Measurements from ENCODE around the gene GALNTL6.
"Not testable (repeated sequence)": the region's sequence is repeated elsewhere in the genome, so short reads cannot be mapped to it uniquely, and the experiment has no call there.

Gene GALNTL6

GRCh38 chr4:172977491-172978041, 1164.4 kb downstream of the GALNTL6 start:
- H3K23ac ChIP-seq (ENCODE audit: low read length in 2 of 2); H3K9me3 ChIP-seq (ENCODE audit: control insufficient read depth, low read length); H3K14ac ChIP-seq (ENCODE audit: low read length in 2 of 2); H2AFZ ChIP-seq (ENCODE audit: low read depth, low read length); H3K79me1 ChIP-seq (replicated peaks; ENCODE audit: low read length, poor library complexity, severe bottlenecking); H2BK12ac ChIP-seq (ENCODE audit: low read length in 2 of 2); H4K91ac ChIP-seq (ENCODE audit: low read length); H3K27ac ChIP-seq (ENCODE audit: low read length, poor library complexity, severe bottlenecking); H3K4me3 ChIP-seq (ENCODE audit: insufficient read depth in 1 of 2, low read depth in 1 of 2, low read length in 2 of 2); H4K8ac ChIP-seq (ENCODE audit: low read length); H3K4me1 ChIP-seq (ENCODE audit: control insufficient read depth, insufficient read depth, low read depth, low read length); DNase-seq; H3K18ac ChIP-seq (ENCODE audit: low read depth in 1 of 2, low read length in 2 of 2); H2BK5ac ChIP-seq (ENCODE audit: low read depth, low read length, poor library complexity, severe bottlenecking); H2BK120ac ChIP-seq (ENCODE audit: low read depth, low read length); H3K4ac ChIP-seq (ENCODE audit: low read depth in 1 of 2, low read length in 2 of 2); H3K36me3 ChIP-seq (ENCODE audit: control insufficient read depth in 1 of 2, insufficient read depth in 2 of 2, low read depth in 1 of 2, low read length in 2 of 2); H3K27me3 ChIP-seq (ENCODE audit: control insufficient read depth in 1 of 2, insufficient read depth in 1 of 2, low read length in 2 of 2); H3K4me2 ChIP-seq (ENCODE audit: low read length, poor library complexity, severe bottlenecking); H2BK15ac ChIP-seq (ENCODE audit: low read depth, poor library complexity, severe bottlenecking); H2AK5ac ChIP-seq (ENCODE audit: low read length, severe bottlenecking): not testable (repeated sequence)
- peak overlapping the region; percentile 24 for H3K9ac ChIP-seq (ENCODE audit: low read length)
- WGBS = 95% methylated on average over 4 of the region's 4 CpGs

GRCh38 chr4:172978848-172979247, 1165.6 kb downstream of the GALNTL6 start:
- H3K27ac ChIP-seq (ENCODE audit: low read length, poor library complexity, severe bottlenecking) = no peak overlapping the region
- no peak overlapping the region for H3K9ac ChIP-seq (ENCODE audit: low read length)
- DNase-seq = no peak
- H3K9me3 ChIP-seq (ENCODE audit: control insufficient read depth, low read length) = no peaks in the 10 kb centered on the region
- no peak overlapping the region for H3K23ac ChIP-seq (ENCODE audit: low read length in 2 of 2)
- no peak overlapping the region for H2AK5ac ChIP-seq (ENCODE audit: low read length, severe bottlenecking)
- no peaks in the 10 kb centered on the region for H3K27me3 ChIP-seq (ENCODE audit: control insufficient read depth in 1 of 2, insufficient read depth in 1 of 2, low read length in 2 of 2)
- H2BK12ac ChIP-seq (ENCODE audit: low read length in 2 of 2) = no peak overlapping the region
- H3K4me1 ChIP-seq (ENCODE audit: control insufficient read depth, insufficient read depth, low read depth, low read length) = peaks cover 1% of the 10 kb centered on the region
- H2BK5ac ChIP-seq (ENCODE audit: low read depth, low read length, poor library complexity, severe bottlenecking) = no peak overlapping the region
- no peak overlapping the region for H3K4me2 ChIP-seq (ENCODE audit: low read length, poor library complexity, severe bottlenecking)
- 95% methylated on average over 3 of the region's 4 CpGs for WGBS
- no peak overlapping the region for H2BK15ac ChIP-seq (ENCODE audit: low read depth, poor library complexity, severe bottlenecking)
- H4K8ac ChIP-seq (ENCODE audit: low read length) = no peak overlapping the region
- no peak overlapping the region for H2AFZ ChIP-seq (ENCODE audit: low read depth, low read length)
- no peak overlapping the region for H3K4ac ChIP-seq (ENCODE audit: low read depth in 1 of 2, low read length in 2 of 2)
- H3K14ac ChIP-seq (ENCODE audit: low read length in 2 of 2) = no peak overlapping the region
- no peaks in the 10 kb centered on the region for H3K36me3 ChIP-seq (ENCODE audit: control insufficient read depth in 1 of 2, insufficient read depth in 2 of 2, low read depth in 1 of 2, low read length in 2 of 2)
- no peak overlapping the region for H3K4me3 ChIP-seq (ENCODE audit: insufficient read depth in 1 of 2, low read depth in 1 of 2, low read length in 2 of 2)
- H3K79me1 ChIP-seq (replicated peaks; ENCODE audit: low read length, poor library complexity, severe bottlenecking) = no peaks in the 10 kb centered on the region
- H3K18ac ChIP-seq (ENCODE audit: low read depth in 1 of 2, low read length in 2 of 2) = no peak overlapping the region
- H2BK120ac ChIP-seq (ENCODE audit: low read depth, low read length) = no peak overlapping the region
- no peak overlapping the region for H4K91ac ChIP-seq (ENCODE audit: low read length)

DNA sequence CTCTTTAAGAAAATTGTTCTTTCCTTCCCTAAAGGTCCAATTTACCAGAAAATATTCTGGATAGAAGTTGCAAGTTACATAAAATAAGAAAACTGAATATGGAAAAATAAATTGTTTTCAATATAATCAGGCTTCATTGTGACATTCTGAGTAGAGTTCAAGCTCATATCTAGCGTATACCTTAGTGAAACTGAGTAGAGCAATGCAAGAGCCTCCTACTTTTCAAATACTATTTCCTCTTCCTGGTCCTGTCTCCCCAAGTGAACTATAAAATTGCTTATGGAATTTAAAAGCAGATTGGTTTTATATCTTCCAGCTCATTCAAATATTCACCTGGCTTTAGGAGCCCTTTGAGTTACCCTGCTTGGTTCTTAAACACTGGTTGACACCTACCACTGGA, 1166.1 kb downstream of the GALNTL6 start:
- no peak overlapping the region for H2BK120ac ChIP-seq (ENCODE audit: low read depth, low read length)
- H3K9ac ChIP-seq (ENCODE audit: low read length) = no peak overlapping the region
- H2AFZ ChIP-seq (ENCODE audit: low read depth, low read length) = no peak overlapping the region
- H3K36me3 ChIP-seq (ENCODE audit: control insufficient read depth in 1 of 2, insufficient read depth in 2 of 2, low read depth in 1 of 2, low read length in 2 of 2) = no peaks in the 10 kb centered on the region
- no peak for DNase-seq
- WGBS = no CpG with 5 or more reads among the region's 1 CpG
- H3K4ac ChIP-seq (ENCODE audit: low read depth in 1 of 2, low read length in 2 of 2) = no peak overlapping the region
- H3K4me2 ChIP-seq (ENCODE audit: low read length, poor library complexity, severe bottlenecking) = no peak overlapping the region
- H3K4me3 ChIP-seq (ENCODE audit: insufficient read depth in 1 of 2, low read depth in 1 of 2, low read length in 2 of 2) = no peak overlapping the region
- no peak overlapping the region for H2BK12ac ChIP-seq (ENCODE audit: low read length in 2 of 2)
- no peak overlapping the region for H2AK5ac ChIP-seq (ENCODE audit: low read length, severe bottlenecking)
- H2BK5ac ChIP-seq (ENCODE audit: low read depth, low read length, poor library complexity, severe bottlenecking) = no peak overlapping the region
- H3K27me3 ChIP-seq (ENCODE audit: control insufficient read depth in 1 of 2, insufficient read depth in 1 of 2, low read length in 2 of 2) = no peaks in the 10 kb centered on the region
- H3K9me3 ChIP-seq (ENCODE audit: control insufficient read depth, low read length) = no peaks in the 10 kb centered on the region
- H4K91ac ChIP-seq (ENCODE audit: low read length) = no peak overlapping the region
- H3K23ac ChIP-seq (ENCODE audit: low read length in 2 of 2) = no peak overlapping the region
- no peak overlapping the region for H2BK15ac ChIP-seq (ENCODE audit: low read depth, poor library complexity, severe bottlenecking)
- peaks cover 1% of the 10 kb centered on the region for H3K4me1 ChIP-seq (ENCODE audit: control insufficient read depth, insufficient read depth, low read depth, low read length)
- no peaks in the 10 kb centered on the region for H3K79me1 ChIP-seq (replicated peaks; ENCODE audit: low read length, poor library complexity, severe bottlenecking)
- no peak overlapping the region for H3K27ac ChIP-seq (ENCODE audit: low read length, poor library complexity, severe bottlenecking)
- H3K14ac ChIP-seq (ENCODE audit: low read length in 2 of 2) = no peak overlapping the region
- H3K18ac ChIP-seq (ENCODE audit: low read depth in 1 of 2, low read length in 2 of 2) = no peak overlapping the region
- H4K8ac ChIP-seq (ENCODE audit: low read length) = no peak overlapping the region

DNA sequence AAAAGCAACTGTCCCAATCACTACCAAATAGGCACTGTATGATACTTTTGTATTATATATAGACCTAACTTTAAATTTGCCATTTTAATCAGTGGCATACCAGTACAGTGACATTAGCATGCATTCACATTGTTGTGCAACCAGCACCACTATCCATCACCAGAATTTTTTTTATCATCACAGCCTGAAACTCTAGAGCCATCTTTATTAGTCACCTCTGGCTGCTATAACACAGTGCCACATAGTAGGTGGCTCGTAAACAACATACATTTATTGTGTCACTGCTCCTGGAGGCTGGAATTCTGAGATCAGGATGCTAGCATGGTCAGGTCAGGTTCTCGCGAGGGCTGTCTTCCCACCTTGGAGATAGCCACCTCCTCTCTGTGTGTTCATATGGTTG, 1167.0 kb downstream of the GALNTL6 start:
- no peak for DNase-seq
- H2AK5ac ChIP-seq (ENCODE audit: low read length, severe bottlenecking) = no peak overlapping the region
- H2BK12ac ChIP-seq (ENCODE audit: low read length in 2 of 2) = peak overlapping the region in 1 of 2 experiments; percentile 29
- H3K27me3 ChIP-seq (ENCODE audit: control insufficient read depth in 1 of 2, insufficient read depth in 1 of 2, low read length in 2 of 2) = no peaks in the 10 kb centered on the region
- WGBS = 90% methylated on average over 3 of the region's 3 CpGs
- H3K4me2 ChIP-seq (ENCODE audit: low read length, poor library complexity, severe bottlenecking) = no peak overlapping the region
- no peak overlapping the region for H3K4me3 ChIP-seq (ENCODE audit: insufficient read depth in 1 of 2, low read depth in 1 of 2, low read length in 2 of 2)
- no peak overlapping the region for H2BK5ac ChIP-seq (ENCODE audit: low read depth, low read length, poor library complexity, severe bottlenecking)
- no peaks in the 10 kb centered on the region for H3K79me1 ChIP-seq (replicated peaks; ENCODE audit: low read length, poor library complexity, severe bottlenecking)
- no peaks in the 10 kb centered on the region for H3K36me3 ChIP-seq (ENCODE audit: control insufficient read depth in 1 of 2, insufficient read depth in 2 of 2, low read depth in 1 of 2, low read length in 2 of 2)
- H2BK120ac ChIP-seq (ENCODE audit: low read depth, low read length) = no peak overlapping the region
- H4K8ac ChIP-seq (ENCODE audit: low read length) = no peak overlapping the region
- no peak overlapping the region for H2BK15ac ChIP-seq (ENCODE audit: low read depth, poor library complexity, severe bottlenecking)
- H4K91ac ChIP-seq (ENCODE audit: low read length) = no peak overlapping the region
- no peak overlapping the region for H3K23ac ChIP-seq (ENCODE audit: low read length in 2 of 2)
- H3K27ac ChIP-seq (ENCODE audit: low read length, poor library complexity, severe bottlenecking) = no peak overlapping the region
- no peak overlapping the region for H3K9ac ChIP-seq (ENCODE audit: low read length)
- no peak overlapping the region for H3K14ac ChIP-seq (ENCODE audit: low read length in 2 of 2)
- H2AFZ ChIP-seq (ENCODE audit: low read depth, low read length) = no peak overlapping the region
- no peaks in the 10 kb centered on the region for H3K9me3 ChIP-seq (ENCODE audit: control insufficient read depth, low read length)
- H3K4ac ChIP-seq (ENCODE audit: low read depth in 1 of 2, low read length in 2 of 2) = no peak overlapping the region
- H3K18ac ChIP-seq (ENCODE audit: low read depth in 1 of 2, low read length in 2 of 2) = no peak overlapping the region
- H3K4me1 ChIP-seq (ENCODE audit: control insufficient read depth, insufficient read depth, low read depth, low read length) = peaks cover 1% of the 10 kb centered on the region
